Hepatocyte (in vitro differentiated cells): ENCODE results near the gene GRIA1. TPM values are rescaled to one million over a fixed set of nuclear protein-coding genes. Genes with fewer than 3 reads are reported as not detected.

Experiments used
- DNase-seq: peaks from one replicate; pipeline ENCODE4 v3.0.0-alpha.2; 2016; ENCODE audit warnings: low spot score
- H2AFZ ChIP-seq: fragments of 200-600 bp; sonication (generic); 2 replicates; pipeline ENCODE4 v1.6.0; 2016; ENCODE audit warnings: antibody characterized with exemption, mild to moderate bottlenecking
- H3K27ac ChIP-seq: fragments of 200-600 bp; sonication (generic); 2 replicates; pipeline ENCODE4 v1.5.1; 2016; ENCODE audit warnings: mild to moderate bottlenecking
- H3K27me3 ChIP-seq: fragments of 200-600 bp; sonication (generic); 2 replicates; pipeline ENCODE4 v1.6.1; 2016
- H3K36me3 ChIP-seq: fragments of 200-600 bp; sonication (generic); replicated peaks from 2 replicates; pipeline ENCODE4 v1.5.1; 2016; ENCODE audit warnings: low read depth; ENCODE audit not compliant: insufficient read depth
- H3K4me1 ChIP-seq: fragments of 200-600 bp; sonication (generic); 2 replicates; pipeline ENCODE4 v1.5.1; 2016; ENCODE audit warnings: mild to moderate bottlenecking, moderate library complexity; ENCODE audit not compliant: insufficient read depth
- H3K4me2 ChIP-seq: fragments of 200-600 bp; sonication (generic); 2 replicates; pipeline ENCODE4 v1.6.0; 2016
- H3K4me3 ChIP-seq: fragments of 200-600 bp; sonication (generic); 2 replicates; pipeline ENCODE4 v1.5.1; 2016; ENCODE audit warnings: mild to moderate bottlenecking
- H3K79me2 ChIP-seq: fragments of 200-600 bp; sonication (generic); 2 replicates; pipeline ENCODE4 v1.6.0; 2017; ENCODE audit warnings: mild to moderate bottlenecking
- H3K9me2 ChIP-seq: fragments of 200-600 bp; sonication (generic); replicated peaks from 2 replicates; pipeline ENCODE4 v1.6.0; 2017; ENCODE audit warnings: mild to moderate bottlenecking; ENCODE audit not compliant: insufficient read depth
- H3K9me3 ChIP-seq: fragments of 200-600 bp; sonication (generic); 2 replicates; pipeline ENCODE4 v1.5.1; 2016; ENCODE audit warnings: low read depth, mild to moderate bottlenecking
- H4K20me1 ChIP-seq: fragments of 200-600 bp; sonication (generic); 2 replicates; pipeline ENCODE4 v1.6.0; 2016; ENCODE audit warnings: mild to moderate bottlenecking; ENCODE audit not compliant: insufficient read depth, poor library complexity, severe bottlenecking
- EZH2 ChIP-seq: fragments of 200-600 bp; sonication (generic); IDR thresholded peaks from 2 replicates; pipeline ENCODE4 v1.6.1; 2016; ENCODE audit warnings: antibody characterized with exemption, mild to moderate bottlenecking, borderline replicate concordance
- EZH2phosphoT487 ChIP-seq: fragments of 200-600 bp; sonication (generic); IDR thresholded peaks from one replicate; pipeline ENCODE4 v1.6.1; 2018; ENCODE audit warnings: antibody characterized with exemption, mild to moderate bottlenecking, low read depth, moderate library complexity; ENCODE audit not compliant: unreplicated experiment, severe bottlenecking
- WGBS: methylation state at CpG from one replicate; pipeline ENCODE4 v1.1.6; 2016; ENCODE audit warnings: low lambda C conversion rate; ENCODE audit errors: missing lambda C conversion rate; 5-methylcytosine and 5-hydroxymethylcytosine counted together
- polyA plus RNA-seq: library from polyadenylated mRNA; unstranded; fragments of >200 nt; fragmentation: Nextera tagmentation; extraction: Ambion mirVana; gene quantifications from 2 replicates; pipeline ENCODE4 v1.2.1, GENCODE V29; 2016
- total RNA-seq: library from RNA; depleted of rRNA; stranded (reverse); fragments of >200 nt; gene quantifications from 2 replicates; pipeline ENCODE4 v1.2.3, GENCODE V29; 2014
- TF ChIP-seq, protein P1 (sequence below): fragments of 200-600 bp; sonication (generic); IDR thresholded peaks from 2 replicates; pipeline ENCODE4 v1.5.1; 2016; ENCODE audit warnings: antibody characterized with exemption, mild to moderate bottlenecking; ENCODE audit not compliant: poor library complexity

GRIA1 gene
- total and polyA plus RNA-seq, 2 experiments from 2014 or later, result 0.29 to 0.50 TPM

DNA sequence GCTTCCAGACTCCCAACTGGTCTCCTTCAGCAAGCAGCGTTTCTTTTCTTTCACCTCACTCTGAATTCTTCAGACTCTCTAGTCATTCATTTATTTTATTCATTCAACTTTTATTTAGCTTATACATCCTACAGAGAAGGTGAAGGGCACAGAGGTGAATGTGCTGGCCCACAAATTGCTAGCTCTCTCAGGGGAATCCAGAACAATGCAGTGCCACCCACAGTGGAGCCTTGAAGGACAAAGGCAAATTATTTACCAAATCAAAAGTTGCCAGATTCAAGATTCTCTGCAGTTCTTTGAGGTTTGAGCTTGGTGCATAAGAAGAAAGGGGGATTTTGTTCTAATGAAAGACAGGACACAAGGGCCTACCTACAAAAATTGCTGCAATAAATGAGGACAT lies 29.7 kb downstream of the GRIA1 start:
- no peak for TF ChIP-seq EZH2phosphoT487
- no peak for TF ChIP-seq EZH2
- TF ChIP-seq, protein P1, sequence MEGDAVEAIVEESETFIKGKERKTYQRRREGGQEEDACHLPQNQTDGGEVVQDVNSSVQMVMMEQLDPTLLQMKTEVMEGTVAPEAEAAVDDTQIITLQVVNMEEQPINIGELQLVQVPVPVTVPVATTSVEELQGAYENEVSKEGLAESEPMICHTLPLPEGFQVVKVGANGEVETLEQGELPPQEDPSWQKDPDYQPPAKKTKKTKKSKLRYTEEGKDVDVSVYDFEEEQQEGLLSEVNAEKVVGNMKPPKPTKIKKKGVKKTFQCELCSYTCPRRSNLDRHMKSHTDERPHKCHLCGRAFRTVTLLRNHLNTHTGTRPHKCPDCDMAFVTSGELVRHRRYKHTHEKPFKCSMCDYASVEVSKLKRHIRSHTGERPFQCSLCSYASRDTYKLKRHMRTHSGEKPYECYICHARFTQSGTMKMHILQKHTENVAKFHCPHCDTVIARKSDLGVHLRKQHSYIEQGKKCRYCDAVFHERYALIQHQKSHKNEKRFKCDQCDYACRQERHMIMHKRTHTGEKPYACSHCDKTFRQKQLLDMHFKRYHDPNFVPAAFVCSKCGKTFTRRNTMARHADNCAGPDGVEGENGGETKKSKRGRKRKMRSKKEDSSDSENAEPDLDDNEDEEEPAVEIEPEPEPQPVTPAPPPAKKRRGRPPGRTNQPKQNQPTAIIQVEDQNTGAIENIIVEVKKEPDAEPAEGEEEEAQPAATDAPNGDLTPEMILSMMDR, result no peak
- no peaks in the 10 kb centered on the region for H3K9me2 ChIP-seq
- H3K4me2 ChIP-seq, result no peak overlapping the region
- no peak overlapping the region for H3K4me3 ChIP-seq
- H3K4me1 ChIP-seq, result no peaks in the 10 kb centered on the region
- no peak overlapping the region for H3K27ac ChIP-seq
- no peak for DNase-seq
- H3K27me3 ChIP-seq, result no peaks in the 10 kb centered on the region
- H3K36me3 ChIP-seq, result no peaks in the 10 kb centered on the region
- no peaks in the 10 kb centered on the region for H3K79me2 ChIP-seq
- H2AFZ ChIP-seq, result no peak overlapping the region
- H4K20me1 ChIP-seq, result no peaks in the 10 kb centered on the region
- WGBS, result 88% methylated on average over 1 of the region's 1 CpG
- no peaks in the 10 kb centered on the region for H3K9me3 ChIP-seq

DNA sequence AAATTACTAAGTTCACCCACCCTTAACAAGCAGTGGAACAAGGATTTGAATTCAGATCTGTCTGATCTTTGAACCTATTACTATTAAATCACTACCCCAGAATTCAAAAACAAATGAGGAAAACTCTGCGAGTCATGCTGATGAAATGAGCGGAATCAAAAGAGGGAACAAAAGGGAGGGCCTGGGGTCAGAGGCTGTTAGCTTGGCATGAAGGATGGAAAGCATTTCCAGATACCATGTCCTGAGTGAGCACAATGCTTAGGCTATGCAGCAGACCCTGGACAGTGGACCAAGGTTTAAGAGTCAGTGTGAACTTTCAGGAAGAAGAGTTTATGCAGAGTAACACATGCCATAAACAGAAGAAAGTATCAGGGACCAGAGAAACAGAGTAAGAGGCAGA lies 30.5 kb downstream of the GRIA1 start:
- Histone ChIP-seq H3K36me3 (no peaks in the 10 kb centered on the region), H3K4me3 (no peak overlapping the region), H3K9me3 (no peaks in the 10 kb centered on the region), H3K9me2 (no peaks in the 10 kb centered on the region), H2AFZ (no peak overlapping the region), H3K79me2 (no peaks in the 10 kb centered on the region), H4K20me1 (no peaks in the 10 kb centered on the region), H3K4me1 (no peaks in the 10 kb centered on the region), H3K4me2 (no peak overlapping the region), H3K27ac (no peak overlapping the region), H3K27me3 (no peaks in the 10 kb centered on the region)
- TF ChIP-seq, protein P1, result no peak
- TF ChIP-seq EZH2, result no peak
- TF ChIP-seq EZH2phosphoT487, result no peak
- WGBS, result 91% methylated on average over 2 of the region's 2 CpGs
- no peak for DNase-seq

DNA sequence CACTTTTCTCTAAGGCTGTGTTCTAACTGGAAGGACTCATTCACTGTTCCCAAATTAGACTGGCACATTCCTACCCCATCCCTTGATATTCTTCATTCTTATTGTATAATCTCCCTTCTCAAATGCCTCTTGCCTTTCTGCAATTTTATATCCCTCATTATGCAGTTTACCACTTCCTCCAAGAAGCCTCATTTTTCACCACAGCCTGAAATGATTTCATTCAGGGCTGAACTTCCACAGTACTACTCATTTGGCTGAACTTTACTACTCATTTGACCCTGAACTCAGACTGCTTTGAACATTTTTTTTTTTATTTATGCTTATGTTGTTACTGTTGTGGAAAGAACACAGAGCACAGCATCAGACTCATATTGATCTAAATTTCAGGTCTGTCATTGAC lies 32.7 kb downstream of the GRIA1 start:
- Histone ChIP-seq H3K27me3 (no peaks in the 10 kb centered on the region), H2AFZ (no peak overlapping the region), H3K79me2 (no peaks in the 10 kb centered on the region), H3K4me2 (no peak overlapping the region), H3K9me3 (no peaks in the 10 kb centered on the region), H3K4me1 (no peaks in the 10 kb centered on the region), H3K27ac (no peak overlapping the region), H4K20me1 (no peaks in the 10 kb centered on the region), H3K4me3 (no peak overlapping the region), H3K36me3 (no peaks in the 10 kb centered on the region), H3K9me2 (no peaks in the 10 kb centered on the region)
- no peak for DNase-seq
- TF ChIP-seq, protein P1, result no peak

DNA sequence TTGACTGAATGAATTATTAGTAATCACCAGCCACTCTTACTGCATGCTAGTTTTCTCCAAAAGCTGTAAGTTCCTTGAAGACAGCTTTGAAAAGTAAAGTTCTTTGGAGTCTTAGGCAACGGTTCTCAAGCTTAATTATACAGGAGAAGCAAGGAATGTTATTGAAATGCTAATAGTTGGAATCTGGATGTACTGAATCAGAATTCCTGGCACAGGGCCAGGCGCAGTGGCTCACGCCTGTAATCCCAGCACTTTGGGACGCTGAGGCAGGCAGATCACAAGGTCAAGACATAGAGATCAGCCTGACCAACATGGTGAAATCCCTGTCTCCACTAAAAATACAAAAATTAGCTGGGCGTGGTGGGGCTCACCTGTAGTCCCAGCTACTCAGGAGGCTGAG lies 33.4 kb downstream of the GRIA1 start:
- H3K4me2 ChIP-seq, result no peak overlapping the region
- 69% methylated on average over 5 of the region's 5 CpGs for WGBS
- peak; percentile 17 for DNase-seq

More for the DNA sequence above, 33.4 kb downstream of the GRIA1 start:
- no peaks in the 10 kb centered on the region for H3K4me1 ChIP-seq
- no peaks in the 10 kb centered on the region for H3K36me3 ChIP-seq
- no peaks in the 10 kb centered on the region for H3K9me3 ChIP-seq
- H2AFZ ChIP-seq, result no peak overlapping the region
- TF ChIP-seq EZH2, result no peak
- TF ChIP-seq EZH2phosphoT487, result no peak
- TF ChIP-seq, protein P1, result no peak
- H3K79me2 ChIP-seq, result no peaks in the 10 kb centered on the region
- H3K27ac ChIP-seq, result no peak overlapping the region
- H3K9me2 ChIP-seq, result no peaks in the 10 kb centered on the region
- H3K4me3 ChIP-seq, result no peak overlapping the region
- H4K20me1 ChIP-seq, result no peaks in the 10 kb centered on the region
- H3K27me3 ChIP-seq, result no peaks in the 10 kb centered on the region
